Muscle of arm (tissue), 14 donors: ENCODE data around the gene ASZ1. TPM values are rescaled to one million over a fixed set of nuclear protein-coding genes. Genes with fewer than 3 reads are reported as not detected.
"Not testable (repeated sequence)": the region's sequence is repeated elsewhere in the genome, so short reads cannot be mapped to it uniquely, and the experiment has no call there.

Experiments used
- DNase-seq: peaks from one replicate; pipeline ENCODE4 v3.0.0-alpha.2; 2013
- long read RNA-seq, 11 donors: transcript quantifications; one replicate each; lab custom pipeline, GENCODE V29; 2026
- polyA plus RNA-seq, 12 donors: library from polyadenylated mRNA; unstranded; fragments of 120-200 nt; gene quantifications; one replicate each; pipeline ENCODE4 v1.2.1, GENCODE V29; 2013; ENCODE audit not compliant: insufficient read length in 12 of 12

ASZ1 gene
- polyA plus RNA-seq = under 1 TPM in 1 of 12 donors, not detected in 11; 0.06 TPM
- long read RNA-seq, donor 1 = 0 reads
- long read RNA-seq, donor 2 = 0 reads
- long read RNA-seq, donor 3 = 0 reads
- long read RNA-seq, donor 4 = 0 reads
- long read RNA-seq, donor 5 = 0 reads
- long read RNA-seq, donor 6 = 0 reads
- long read RNA-seq, donor 7 = 0 reads
- long read RNA-seq, donor 8 = 0 reads
- long read RNA-seq, donor 9 = 0 reads
- long read RNA-seq, donor 10 = 0 reads
- long read RNA-seq, donor 11 = 0 reads

- no peak for DNase-seq
Measured at GRCh38 chr7:117427258-117427701, at the start of gene ASZ1. Gene ASZ1 (minus strand): TSS chr7:117427493. CDS start chr7:117427460, 33 bp downstream.

GRCh38 chr7:117476557-117477215 is 49.4 kb upstream of the ASZ1 start:
- DNase-seq = no peak

GRCh38 chr7:117472335-117472734 is 45.0 kb upstream of the ASZ1 start:
- no peak for DNase-seq

GRCh38 chr7:117470777-117471176 is 43.5 kb upstream of the ASZ1 start:
- no peak for DNase-seq

GRCh38 chr7:117468174-117468573 is 40.9 kb upstream of the ASZ1 start:
- DNase-seq = no peak

- not testable (repeated sequence) for DNase-seq
Measured at GRCh38 chr7:117460815-117461214, 33.5 kb upstream of the ASZ1 start.

GRCh38 chr7:117459735-117460134 is 32.4 kb upstream of the ASZ1 start:
- no peak for DNase-seq

GRCh38 chr7:117458977-117459583 is 31.8 kb upstream of the ASZ1 start:
- peak; percentile 3 for DNase-seq

- DNase-seq = no peak
Measured at GRCh38 chr7:117448655-117449054, 21.4 kb upstream of the ASZ1 start.

GRCh38 chr7:117446220-117446815 is 19.0 kb upstream of the ASZ1 start:
- DNase-seq = no peak

GRCh38 chr7:117445206-117445605 is 17.9 kb upstream of the ASZ1 start:
- DNase-seq = no peak

GRCh38 chr7:117444646-117445045 is 17.4 kb upstream of the ASZ1 start:
- DNase-seq = no peak

- no peak for DNase-seq
Measured at GRCh38 chr7:117435475-117436043, 8.3 kb upstream of the ASZ1 start.

- no peak for DNase-seq
Measured at GRCh38 chr7:117424090-117424829, 3.0 kb downstream of the ASZ1 start.

- not testable (repeated sequence) for DNase-seq
Measured at GRCh38 chr7:117414591-117414990, 12.7 kb downstream of the ASZ1 start.

- no peak for DNase-seq
Measured at GRCh38 chr7:117412946-117413559, 14.2 kb downstream of the ASZ1 start.

GRCh38 chr7:117412390-117412789 is 14.9 kb downstream of the ASZ1 start:
- DNase-seq = no peak

- no peak for DNase-seq
Measured at GRCh38 chr7:117411539-117411938, 15.8 kb downstream of the ASZ1 start.

GRCh38 chr7:117408831-117409230 is 18.5 kb downstream of the ASZ1 start:
- no peak for DNase-seq

GRCh38 chr7:117405519-117405918 is 21.8 kb downstream of the ASZ1 start:
- no peak for DNase-seq

- DNase-seq = no peak
Measured at GRCh38 chr7:117403737-117404136, 23.6 kb downstream of the ASZ1 start.
